ENCODE results near the gene DOK4. TPM values are rescaled to one million over a fixed set of nuclear protein-coding genes. Genes with fewer than 3 reads are reported as not detected.

Gene DOK4
- total and polyA plus RNA-seq, 8 donors: 11.2 to 55.9 (median 31.1) TPM

- H3K36me3 ChIP-seq: peaks cover 39 to 64% (median 55%) of the 10 kb centered on the region in 4 donors
- no peak for DNase-seq
- 75 to 86% (median 84%) methylated on average over 23 to 30 of the region's 30 CpGs for WGBS, 5 donors
- no peak overlapping the region for H3K27ac ChIP-seq
- H3K4me3 ChIP-seq: no peak overlapping the region
- intact Hi-C loops (cut with DNase I; ENCODE audit: low total_unique reads): no loop called here
- no peaks in the 10 kb centered on the region for H3K9me3 ChIP-seq
- TF ChIP-seq POLR2A (IDR thresholded peaks at IDR 0.05): no peak
- no peak for TF ChIP-seq EP300 (IDR thresholded peaks at IDR 0.05)
- no peak for TF ChIP-seq POLR2AphosphoS5 (IDR thresholded peaks at IDR 0.05)
- no peak for TF ChIP-seq CTCF (IDR thresholded peaks at IDR 0.05)
- H3K4me1 ChIP-seq: peaks cover 51 to 81% (median 76%) of the 10 kb centered on the region in 4 donors
- H3K27me3 ChIP-seq: no peaks in the 10 kb centered on the region
Observed at GRCh38 chr16:57474671-57475661, 11.3 kb downstream of the DOK4 start.

GRCh38 chr16:57473906-57474305 is 12.4 kb downstream of the DOK4 start:
- no peak overlapping the region for H3K4me3 ChIP-seq

GRCh38 chr16:57473176-57473840 is 13.0 kb downstream of the DOK4 start:
- Histone ChIP-seq H3K4me3 (no peak overlapping the region), H3K9me3 (no peaks in the 10 kb centered on the region), H3K4me1 (peaks cover 35 to 69% (median 63%) of the 10 kb centered on the region in 4 donors), H3K27me3 (no peaks in the 10 kb centered on the region), H3K36me3 (peaks cover 53 to 79% (median 72%) of the 10 kb centered on the region in 4 donors), H3K27ac (peak overlapping the region in 3 of 5 donors; percentile 67 to 73 (median 71))
- DNase-seq: no peak
- TF ChIP-seq EP300 (IDR thresholded peaks at IDR 0.05) (no peak), POLR2AphosphoS5 (IDR thresholded peaks at IDR 0.05) (no peak), CTCF (IDR thresholded peaks at IDR 0.05) (no peak), POLR2A (IDR thresholded peaks at IDR 0.05) (no peak)
- intact Hi-C loops (cut with DNase I; ENCODE audit: low total_unique reads): no loop called here
- WGBS, 5 donors: 88 to 94% (median 88%) methylated on average over 7 to 14 of the region's 14 CpGs

More at GRCh38 chr16:57473906-57474305, 12.4 kb downstream of the DOK4 start:
- H3K9me3 ChIP-seq: no peaks in the 10 kb centered on the region
- peaks cover 41 to 75% (median 69%) of the 10 kb centered on the region in 4 donors for H3K4me1 ChIP-seq
- TF ChIP-seq CTCF (IDR thresholded peaks at IDR 0.05) (no peak), POLR2AphosphoS5 (IDR thresholded peaks at IDR 0.05) (no peak), EP300 (IDR thresholded peaks at IDR 0.05) (no peak), POLR2A (IDR thresholded peaks at IDR 0.05) (no peak)
- intact Hi-C loops (cut with DNase I; ENCODE audit: low total_unique reads): no loop called here
- WGBS, 5 donors: 74 to 81% (median 80%) methylated on average over 8 of the region's 8 CpGs
- H3K27ac ChIP-seq: no peak overlapping the region
- no peaks in the 10 kb centered on the region for H3K27me3 ChIP-seq
- peaks cover 49 to 74% (median 66%) of the 10 kb centered on the region in 4 donors for H3K36me3 ChIP-seq
- DNase-seq: no peak

- DNase-seq: no peak
- H3K27me3 ChIP-seq: no peaks in the 10 kb centered on the region
- no peak overlapping the region for H3K4me3 ChIP-seq
- H3K36me3 ChIP-seq: peaks cover 53 to 79% (median 78%) of the 10 kb centered on the region in 4 donors
- 42 to 60% (median 50%) methylated on average over 4 of the region's 4 CpGs for WGBS, 5 donors
- TF ChIP-seq EP300 (IDR thresholded peaks at IDR 0.05): no peak
- TF ChIP-seq CTCF (IDR thresholded peaks at IDR 0.05): no peak
- no peak for TF ChIP-seq POLR2A (IDR thresholded peaks at IDR 0.05)
- TF ChIP-seq POLR2AphosphoS5 (IDR thresholded peaks at IDR 0.05): no peak
- intact Hi-C loops (cut with DNase I; ENCODE audit: low total_unique reads): no loop called here
- peak overlapping the region; percentile 37 to 73 (median 67) for H3K27ac ChIP-seq
- no peaks in the 10 kb centered on the region for H3K9me3 ChIP-seq
- H3K4me1 ChIP-seq: peaks cover 28 to 63% (median 57%) of the 10 kb centered on the region in 4 donors
Observed at GRCh38 chr16:57472665-57473060, 13.6 kb downstream of the DOK4 start.
